ENCODE results near the gene CES1.

- TF ChIP-seq EZH2 (IDR thresholded peaks at IDR 0.05) (no peak), POLR2AphosphoS5 (IDR thresholded peaks at IDR 0.05; ENCODE audit: borderline replicate concordance, low read depth, low read length) (no peak), FOXP2 (optimal IDR thresholded peaks at IDR 0.05; ENCODE audit: control extremely low read depth, extremely low read length, insufficient read depth) (no peak)
These were observed 28.4 kb upstream of the CES1 start for GRCh38 chr16:55861288-55861687.
